ENCODE data around the gene ERCC6L2. TPM values are rescaled to one million over a fixed set of nuclear protein-coding genes. Genes with fewer than 3 reads are reported as not detected.

Gene ERCC6L2
- total RNA-seq, 1 experiment from 2014 or later = 39.2 TPM

GRCh38 chr9:95923794-95924193, 48.3 kb downstream of the ERCC6L2 start:
- no peaks in the 10 kb centered on the region for H3K79me2 ChIP-seq (ENCODE audit: insufficient read depth, low read length)
- intact Hi-C loops (cut with micrococcal nuclease) = no loop called here
- ATAC-seq (no peak), DNase-seq (ENCODE audit: low read depth, low spot score) (no peak)
- no peaks in the 10 kb centered on the region for H3K4me1 ChIP-seq (ENCODE audit: control insufficient read depth in 1 of 2, insufficient read depth in 2 of 2, low read length in 2 of 2)
- RAD21 ChIA-PET (ENCODE audit: low non-redundant PET in 1 of 2, low total read pairs in 2 of 2, uncharacterized antibody in 2 of 2, unreplicated experiment in 2 of 2) = no interaction called here
- TF ChIP-seq EGR1 (IDR thresholded peaks at IDR 0.05; ENCODE audit: low read depth) (no peak), ZFX (IDR thresholded peaks at IDR 0.05) (no peak), FOSL1 (IDR thresholded peaks at IDR 0.05; ENCODE audit: low read depth) (no peak), POLR2AphosphoS5 (IDR thresholded peaks at IDR 0.05; ENCODE audit: low read depth, low read length) (no peak), ELF1 (IDR thresholded peaks at IDR 0.05; ENCODE audit: borderline replicate concordance, low read depth) (no peak), POLR2A (IDR thresholded peaks at IDR 0.05; ENCODE audit: borderline replicate concordance, extremely low read depth, insufficient read depth, insufficient read length) (no peak), CEBPB (IDR thresholded peaks at IDR 0.05; ENCODE audit: low read depth) (no peak), ATF3 (IDR thresholded peaks at IDR 0.05) (no peak), YY1 (IDR thresholded peaks at IDR 0.05; ENCODE audit: extremely low read depth, insufficient replicate concordance, low read depth, low read length) (no peak), EZH2 (IDR thresholded peaks at IDR 0.05) (no peak), EZH2phosphoT487 (IDR thresholded peaks at IDR 0.05; ENCODE audit: borderline replicate concordance) (no peak)
- no peaks in the 10 kb centered on the region for H3K9me2 ChIP-seq (ENCODE audit: insufficient read depth)
- CTCF ChIA-PET = no interaction called here
- H3K27me3 ChIP-seq (ENCODE audit: insufficient read depth, low read length) = no peaks in the 10 kb centered on the region
- H3K4me3 ChIP-seq (replicated peaks in 1 of 2; ENCODE audit: low read depth in 1 of 2, low read length in 2 of 2) = no peak overlapping the region
- no peak overlapping the region for H3K4me2 ChIP-seq (ENCODE audit: low read length)
- no peaks in the 10 kb centered on the region; the same call in 1 of the 2 replicates for H4K20me1 ChIP-seq (ENCODE audit: insufficient read depth)
- H2AFZ ChIP-seq (ENCODE audit: low read depth, low read length, poor library complexity, severe bottlenecking) = no peak overlapping the region
- no peaks in the 10 kb centered on the region for H3K9me3 ChIP-seq (ENCODE audit: control insufficient read depth in 1 of 2, insufficient read depth in 1 of 2, low read depth in 1 of 2, low read length in 2 of 2)
- no peak overlapping the region for H3K9ac ChIP-seq (ENCODE audit: low read length)
- H3K27ac ChIP-seq (ENCODE audit: low read depth, low read length) = no peak overlapping the region
- H3K36me3 ChIP-seq (ENCODE audit: control insufficient read depth in 1 of 2, insufficient read depth in 2 of 2, low read length in 2 of 2) = peaks cover 10 to 21% of the 10 kb centered on the region in 2 experiments
- POLR2A ChIA-PET = no interaction called here
- BruUV-seq (replicated peaks) = no TSS peak

- no peak for ATAC-seq
- POLR2A ChIA-PET = no interaction called here
- Histone ChIP-seq H3K9ac (ENCODE audit: low read length) (no peak overlapping the region), H3K4me3 (replicated peaks in 1 of 2; ENCODE audit: low read depth in 1 of 2, low read length in 2 of 2) (no peak overlapping the region), H3K27ac (ENCODE audit: low read depth, low read length) (no peak overlapping the region), H3K9me3 (ENCODE audit: control insufficient read depth in 1 of 2, insufficient read depth in 1 of 2, low read depth in 1 of 2, low read length in 2 of 2) (no peaks in the 10 kb centered on the region), H3K79me2 (ENCODE audit: insufficient read depth, low read length) (no peaks in the 10 kb centered on the region), H3K27me3 (ENCODE audit: insufficient read depth, low read length) (no peaks in the 10 kb centered on the region), H3K9me2 (ENCODE audit: insufficient read depth) (no peaks in the 10 kb centered on the region), H3K36me3 (ENCODE audit: control insufficient read depth in 1 of 2, insufficient read depth in 2 of 2, low read length in 2 of 2) (peaks cover 16 to 25% of the 10 kb centered on the region in 2 experiments), H2AFZ (ENCODE audit: low read depth, low read length, poor library complexity, severe bottlenecking) (no peak overlapping the region), H3K4me2 (ENCODE audit: low read length) (no peak overlapping the region), H3K4me1 (ENCODE audit: control insufficient read depth in 1 of 2, insufficient read depth in 2 of 2, low read length in 2 of 2) (no peaks in the 10 kb centered on the region), H4K20me1 (ENCODE audit: insufficient read depth) (no peaks in the 10 kb centered on the region; the same call in 1 of the 2 replicates)
- DNase-seq (ENCODE audit: low read depth, low spot score) = no peak
- intact Hi-C loops (cut with micrococcal nuclease) = no loop called here
- TF ChIP-seq RAD21 (IDR thresholded peaks at IDR 0.05; ENCODE audit: low read depth) (no peak), TCF7L2 (IDR thresholded peaks at IDR 0.05; ENCODE audit: borderline replicate concordance, extremely low read depth, insufficient read depth, insufficient read length) (no peak), YY1 (IDR thresholded peaks at IDR 0.05; ENCODE audit: extremely low read depth, insufficient replicate concordance, low read depth, low read length) (no peak)
- RAD21 ChIA-PET (ENCODE audit: low non-redundant PET in 1 of 2, low total read pairs in 2 of 2, uncharacterized antibody in 2 of 2, unreplicated experiment in 2 of 2) = no interaction called here
- CTCF ChIA-PET = no interaction called here
- BruUV-seq (replicated peaks) = no TSS peak
Measured at GRCh38 chr9:95924987-95925386, 49.5 kb downstream of the ERCC6L2 start.
